ENCODE data around the gene IL1RAPL1.

The IL1RAPL1 gene

DNA sequence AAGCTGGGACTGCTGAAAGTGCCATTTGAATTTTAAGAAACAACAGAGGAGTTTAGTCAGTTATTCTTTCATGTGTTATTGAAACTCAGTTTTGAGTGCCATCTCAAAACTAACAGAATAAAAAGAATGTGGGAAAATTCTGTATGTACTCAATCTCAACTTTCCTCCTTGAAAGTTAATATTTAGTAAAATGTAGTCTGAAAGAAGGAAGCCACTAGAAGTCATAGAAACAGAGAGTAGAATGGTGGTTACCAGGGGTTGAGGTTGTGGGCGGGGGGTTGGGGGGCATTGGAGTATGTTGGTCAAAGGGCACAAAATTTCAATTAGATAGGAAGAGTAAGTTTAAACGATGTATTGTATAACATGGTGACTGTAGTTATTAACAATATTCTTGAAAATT, 999.9 kb downstream of the IL1RAPL1 start:
- no peaks in the 10 kb centered on the region for H3K36me3 ChIP-seq (ENCODE audit: insufficient read depth, insufficient read length, low read length)
- H3K9ac ChIP-seq (ENCODE audit: insufficient read length, low read depth): no peak overlapping the region
- TF ChIP-seq YY1 (IDR thresholded peaks at IDR 0.05; ENCODE audit: insufficient read depth, insufficient read length) (no peak), SUZ12 (IDR thresholded peaks at IDR 0.05; ENCODE audit: extremely low read depth, insufficient read depth, insufficient read length) (no peak), ZNF274 (IDR thresholded peaks at IDR 0.05; ENCODE audit: low read depth, low read length) (no peak)
- no peaks in the 10 kb centered on the region for H3K4me1 ChIP-seq (ENCODE audit: insufficient read depth, insufficient read length)
- no peak for DNase-seq (ENCODE audit: low read depth, low spot score)
- no peaks in the 10 kb centered on the region for H3K9me3 ChIP-seq (ENCODE audit: insufficient read depth, low read length)
- H3K4me3 ChIP-seq (ENCODE audit: insufficient read length, low read depth): no peak overlapping the region
- H3K27me3 ChIP-seq (ENCODE audit: insufficient read depth, insufficient read length): no peaks in the 10 kb centered on the region

DNA sequence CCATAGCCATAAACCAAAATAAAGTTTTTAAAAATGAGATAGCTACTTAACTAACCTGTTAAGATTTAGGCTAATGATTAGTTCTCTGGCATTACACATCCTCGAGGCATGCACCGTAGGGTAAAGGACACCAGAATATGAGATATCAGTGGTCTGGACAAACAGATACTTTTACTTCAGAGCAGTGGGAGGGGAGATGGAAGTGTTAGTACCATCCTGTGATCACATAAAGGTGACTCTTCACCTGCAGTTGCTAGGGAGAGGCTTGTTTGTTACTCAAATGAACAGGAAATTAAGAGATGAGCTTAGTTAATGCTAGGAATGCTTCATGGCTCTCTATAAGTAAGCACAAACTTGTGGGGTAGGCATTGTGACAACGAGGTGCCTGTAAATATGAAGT, 1003.7 kb downstream of the IL1RAPL1 start:
- H3K9me3 ChIP-seq (ENCODE audit: insufficient read depth, low read length): no peaks in the 10 kb centered on the region
- no peaks in the 10 kb centered on the region for H3K27me3 ChIP-seq (ENCODE audit: insufficient read depth, insufficient read length)
- no peak overlapping the region for H3K4me3 ChIP-seq (ENCODE audit: insufficient read length, low read depth)
- TF ChIP-seq YY1 (IDR thresholded peaks at IDR 0.05; ENCODE audit: insufficient read depth, insufficient read length) (no peak), ZNF274 (IDR thresholded peaks at IDR 0.05; ENCODE audit: low read depth, low read length) (no peak), SUZ12 (IDR thresholded peaks at IDR 0.05; ENCODE audit: extremely low read depth, insufficient read depth, insufficient read length) (no peak)
- DNase-seq (ENCODE audit: low read depth, low spot score): no peak
- no peaks in the 10 kb centered on the region for H3K4me1 ChIP-seq (ENCODE audit: insufficient read depth, insufficient read length)
- H3K9ac ChIP-seq (ENCODE audit: insufficient read length, low read depth): no peak overlapping the region
- H3K36me3 ChIP-seq (ENCODE audit: insufficient read depth, insufficient read length, low read length): no peaks in the 10 kb centered on the region

DNA sequence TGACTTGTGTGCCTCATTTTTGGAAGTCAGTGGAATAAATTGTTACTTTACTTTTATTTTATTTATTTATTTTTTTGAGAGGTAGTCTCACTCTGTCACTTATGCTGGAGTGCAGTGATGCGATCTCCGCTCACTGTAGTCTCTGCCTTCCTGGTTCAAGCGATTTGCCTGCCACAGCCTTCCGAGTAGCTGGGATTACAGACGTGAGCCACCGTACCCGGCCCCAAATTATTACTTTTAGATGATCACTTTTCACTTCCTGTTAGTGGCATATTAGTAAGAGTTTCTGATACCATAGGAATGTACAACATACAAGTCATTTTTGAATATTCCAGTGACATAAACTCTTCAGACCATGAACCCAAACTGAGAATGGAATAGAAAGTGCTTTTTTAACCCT, 1017.1 kb downstream of the IL1RAPL1 start:
- Histone ChIP-seq H3K4me3 (ENCODE audit: insufficient read length, low read depth) (no peak overlapping the region), H3K4me1 (ENCODE audit: insufficient read depth, insufficient read length) (no peaks in the 10 kb centered on the region), H3K36me3 (ENCODE audit: insufficient read depth, insufficient read length, low read length) (no peaks in the 10 kb centered on the region), H3K27me3 (ENCODE audit: insufficient read depth, insufficient read length) (no peaks in the 10 kb centered on the region), H3K9ac (ENCODE audit: insufficient read length, low read depth) (no peak overlapping the region), H3K9me3 (ENCODE audit: insufficient read depth, low read length) (no peaks in the 10 kb centered on the region)
- TF ChIP-seq YY1 (IDR thresholded peaks at IDR 0.05; ENCODE audit: insufficient read depth, insufficient read length): no peak
- TF ChIP-seq ZNF274 (IDR thresholded peaks at IDR 0.05; ENCODE audit: low read depth, low read length): no peak
- TF ChIP-seq SUZ12 (IDR thresholded peaks at IDR 0.05; ENCODE audit: extremely low read depth, insufficient read depth, insufficient read length): no peak
- DNase-seq (ENCODE audit: low read depth, low spot score): no peak

DNA sequence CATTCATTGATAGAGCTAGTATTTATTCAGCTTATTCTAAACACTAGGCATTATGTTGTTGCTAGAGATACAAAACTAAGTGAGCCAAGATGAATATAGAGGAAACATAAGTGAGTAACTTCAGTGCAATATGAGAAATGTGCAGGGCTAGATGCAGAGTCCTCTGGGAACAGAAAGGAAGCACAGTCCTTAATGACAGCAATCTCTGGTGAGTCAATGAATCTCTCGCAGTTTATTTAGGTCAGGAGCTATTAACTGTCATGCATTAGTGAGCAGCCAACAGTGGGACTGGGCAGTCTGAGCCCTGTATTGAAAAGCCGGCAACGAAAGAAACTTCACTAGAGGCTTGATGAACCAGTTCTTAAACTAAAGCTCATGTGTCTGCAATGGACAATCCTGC, 1030.0 kb downstream of the IL1RAPL1 start:
- H3K27me3 ChIP-seq (ENCODE audit: insufficient read depth, insufficient read length): no peaks in the 10 kb centered on the region
- no peak for TF ChIP-seq ZNF274 (IDR thresholded peaks at IDR 0.05; ENCODE audit: low read depth, low read length)
- TF ChIP-seq YY1 (IDR thresholded peaks at IDR 0.05; ENCODE audit: insufficient read depth, insufficient read length): no peak
- TF ChIP-seq SUZ12 (IDR thresholded peaks at IDR 0.05; ENCODE audit: extremely low read depth, insufficient read depth, insufficient read length): no peak
- H3K4me1 ChIP-seq (ENCODE audit: insufficient read depth, insufficient read length): no peaks in the 10 kb centered on the region
- DNase-seq (ENCODE audit: low read depth, low spot score): no peak
- no peak overlapping the region for H3K4me3 ChIP-seq (ENCODE audit: insufficient read length, low read depth)
- no peak overlapping the region for H3K9ac ChIP-seq (ENCODE audit: insufficient read length, low read depth)
- no peaks in the 10 kb centered on the region for H3K9me3 ChIP-seq (ENCODE audit: insufficient read depth, low read length)
- no peaks in the 10 kb centered on the region for H3K36me3 ChIP-seq (ENCODE audit: insufficient read depth, insufficient read length, low read length)

DNA sequence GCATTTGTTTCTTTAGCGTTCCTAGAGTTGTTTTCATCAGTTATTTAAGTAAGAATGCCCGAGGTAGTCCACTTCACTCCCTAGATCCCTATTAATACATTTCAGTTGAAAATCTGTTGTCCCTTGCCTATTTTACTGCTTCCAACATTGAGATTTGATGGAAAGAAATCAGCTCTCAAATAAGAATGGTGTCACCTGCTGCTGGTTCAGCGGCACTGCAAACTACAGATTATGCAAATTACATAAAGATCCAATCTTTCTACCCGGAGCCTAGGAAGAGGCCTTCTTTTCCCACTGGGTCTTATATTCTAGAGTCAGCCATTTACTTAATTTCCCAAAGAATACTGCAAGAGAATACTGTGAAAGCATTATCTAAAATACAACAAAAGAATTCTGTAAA, 1030.5 kb downstream of the IL1RAPL1 start:
- Histone ChIP-seq H3K4me3 (ENCODE audit: insufficient read length, low read depth) (no peak overlapping the region), H3K36me3 (ENCODE audit: insufficient read depth, insufficient read length, low read length) (no peaks in the 10 kb centered on the region), H3K27me3 (ENCODE audit: insufficient read depth, insufficient read length) (no peaks in the 10 kb centered on the region), H3K9ac (ENCODE audit: insufficient read length, low read depth) (no peak overlapping the region), H3K9me3 (ENCODE audit: insufficient read depth, low read length) (no peaks in the 10 kb centered on the region), H3K4me1 (ENCODE audit: insufficient read depth, insufficient read length) (no peaks in the 10 kb centered on the region)
- TF ChIP-seq ZNF274 (IDR thresholded peaks at IDR 0.05; ENCODE audit: low read depth, low read length) (no peak), SUZ12 (IDR thresholded peaks at IDR 0.05; ENCODE audit: extremely low read depth, insufficient read depth, insufficient read length) (no peak), YY1 (IDR thresholded peaks at IDR 0.05; ENCODE audit: insufficient read depth, insufficient read length) (no peak)
- DNase-seq (ENCODE audit: low read depth, low spot score): no peak

DNA sequence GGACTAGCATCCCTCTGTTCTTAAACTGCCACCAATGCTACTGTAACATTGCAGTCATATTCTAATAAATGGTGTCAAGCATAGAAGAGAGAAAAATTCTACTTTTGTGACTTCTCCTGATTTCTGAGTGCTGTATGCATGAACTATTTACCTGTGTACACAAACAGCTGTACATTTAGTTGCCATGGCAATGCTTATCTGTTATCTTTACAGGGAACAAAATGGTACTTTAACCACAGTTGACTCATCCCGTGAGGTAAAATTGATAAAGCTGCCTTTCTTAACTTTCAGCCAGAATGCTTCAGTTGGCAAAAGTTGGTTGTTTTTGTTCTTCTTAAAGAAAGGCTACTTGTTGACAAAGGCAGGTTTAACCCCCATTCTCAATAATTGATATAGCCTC, 1040.6 kb downstream of the IL1RAPL1 start:
- no peaks in the 10 kb centered on the region for H3K9me3 ChIP-seq (ENCODE audit: insufficient read depth, low read length)
- H3K27me3 ChIP-seq (ENCODE audit: insufficient read depth, insufficient read length): no peaks in the 10 kb centered on the region
- no peak for TF ChIP-seq YY1 (IDR thresholded peaks at IDR 0.05; ENCODE audit: insufficient read depth, insufficient read length)
- no peak for TF ChIP-seq SUZ12 (IDR thresholded peaks at IDR 0.05; ENCODE audit: extremely low read depth, insufficient read depth, insufficient read length)
- TF ChIP-seq ZNF274 (IDR thresholded peaks at IDR 0.05; ENCODE audit: low read depth, low read length): no peak
- no peak overlapping the region for H3K4me3 ChIP-seq (ENCODE audit: insufficient read length, low read depth)
- no peak for DNase-seq (ENCODE audit: low read depth, low spot score)
- H3K36me3 ChIP-seq (ENCODE audit: insufficient read depth, insufficient read length, low read length): no peaks in the 10 kb centered on the region
- no peaks in the 10 kb centered on the region for H3K4me1 ChIP-seq (ENCODE audit: insufficient read depth, insufficient read length)
- no peak overlapping the region for H3K9ac ChIP-seq (ENCODE audit: insufficient read length, low read depth)

DNA sequence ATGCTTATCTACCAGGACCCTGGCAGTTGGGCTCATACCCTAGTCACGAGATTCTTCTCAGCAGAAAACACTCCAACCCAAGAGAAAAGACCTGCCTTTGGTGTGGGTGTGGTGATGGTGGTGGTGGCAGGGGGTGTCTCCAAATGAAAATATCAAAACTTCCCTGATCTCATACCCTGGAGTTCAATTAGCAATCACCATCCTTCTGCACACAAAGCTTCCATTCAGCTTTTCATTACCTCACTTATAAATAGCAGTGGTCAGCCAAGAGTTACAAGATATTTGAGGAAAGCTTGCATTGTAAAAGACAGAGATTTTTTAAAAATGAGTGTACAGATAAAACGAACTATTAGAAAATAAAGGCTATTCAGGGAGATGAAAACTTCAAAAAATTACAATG, 1047.3 kb downstream of the IL1RAPL1 start:
- TF ChIP-seq YY1 (IDR thresholded peaks at IDR 0.05; ENCODE audit: insufficient read depth, insufficient read length): no peak
- TF ChIP-seq ZNF274 (IDR thresholded peaks at IDR 0.05; ENCODE audit: low read depth, low read length): no peak
- TF ChIP-seq SUZ12 (IDR thresholded peaks at IDR 0.05; ENCODE audit: extremely low read depth, insufficient read depth, insufficient read length): no peak
- Histone ChIP-seq H3K9me3 (ENCODE audit: insufficient read depth, low read length) (no peaks in the 10 kb centered on the region), H3K9ac (ENCODE audit: insufficient read length, low read depth) (no peak overlapping the region), H3K4me1 (ENCODE audit: insufficient read depth, insufficient read length) (no peaks in the 10 kb centered on the region), H3K27me3 (ENCODE audit: insufficient read depth, insufficient read length) (no peaks in the 10 kb centered on the region), H3K4me3 (ENCODE audit: insufficient read length, low read depth) (no peak overlapping the region), H3K36me3 (ENCODE audit: insufficient read depth, insufficient read length, low read length) (no peaks in the 10 kb centered on the region)
- no peak for DNase-seq (ENCODE audit: low read depth, low spot score)

DNA sequence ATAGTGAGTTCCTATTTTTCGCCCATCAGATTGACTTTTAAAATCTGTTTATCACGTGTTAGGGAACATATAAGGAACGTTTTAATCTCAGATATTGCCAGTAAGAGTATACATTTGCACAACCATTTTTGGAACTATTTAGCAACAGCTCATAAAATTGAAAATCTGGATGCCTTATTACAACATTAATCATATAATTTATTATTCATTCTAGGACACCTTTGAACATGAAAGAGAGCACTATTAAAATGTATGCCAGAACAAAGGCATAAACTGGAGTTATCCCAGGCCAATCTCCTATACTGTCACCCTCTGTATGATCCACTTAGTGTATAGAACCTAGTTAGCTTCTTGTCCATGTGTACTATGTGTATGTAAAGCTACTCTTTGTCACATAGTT, 1049.1 kb downstream of the IL1RAPL1 start:
- no peaks in the 10 kb centered on the region for H3K4me1 ChIP-seq (ENCODE audit: insufficient read depth, insufficient read length)
- no peak for DNase-seq (ENCODE audit: low read depth, low spot score)
- H3K27me3 ChIP-seq (ENCODE audit: insufficient read depth, insufficient read length): no peaks in the 10 kb centered on the region
- H3K36me3 ChIP-seq (ENCODE audit: insufficient read depth, insufficient read length, low read length): no peaks in the 10 kb centered on the region
- H3K9ac ChIP-seq (ENCODE audit: insufficient read length, low read depth): no peak overlapping the region
- no peak overlapping the region for H3K4me3 ChIP-seq (ENCODE audit: insufficient read length, low read depth)
- no peak for TF ChIP-seq SUZ12 (IDR thresholded peaks at IDR 0.05; ENCODE audit: extremely low read depth, insufficient read depth, insufficient read length)
- no peak for TF ChIP-seq YY1 (IDR thresholded peaks at IDR 0.05; ENCODE audit: insufficient read depth, insufficient read length)
- TF ChIP-seq ZNF274 (IDR thresholded peaks at IDR 0.05; ENCODE audit: low read depth, low read length): no peak
- no peaks in the 10 kb centered on the region for H3K9me3 ChIP-seq (ENCODE audit: insufficient read depth, low read length)

Measured in NT2/D1 (cell line).